Suppressor macrophage (primary cell): ENCODE measurements around the gene LITAFD.
"Not testable (repeated sequence)": the region's sequence is repeated elsewhere in the genome, so short reads cannot be mapped to it uniquely, and the experiment has no call there.

Source experiments
- DNase-seq, 4 experiments: peaks; one replicate each; pipeline ENCODE4 v3.0.0-alpha.2; 2020 to 2022
- total RNA-seq, 17 experiments: gene quantifications; one replicate each; lab custom pipeline; 2026; ENCODE audit warnings: mixed read lengths in 6 of 17, inconsistent platforms in 3 of 17; lab: John Stamatoyannopoulos, UW

Gene LITAFD
- total RNA-seq: 0 to 0.55 (median 0) reads per million in 17 experiments

- DNase-seq: no peak
Measured at GRCh38 chr16:8882041-8882617, at the start of gene LITAFD. Gene LITAFD (plus strand): TSS chr16:8882351. CDS start chr16:8884356, 2,005 bp downstream.

- DNase-seq: peak in 1 of 4 experiments; percentile 15
Measured at GRCh38 chr16:8832717-8833105, 49.4 kb upstream of the LITAFD start.

- not testable (repeated sequence) for DNase-seq
Measured at GRCh38 chr16:8836797-8837196, 45.4 kb upstream of the LITAFD start.

GRCh38 chr16:8837594-8837993, 44.6 kb upstream of the LITAFD start:
- not testable (repeated sequence) for DNase-seq

GRCh38 chr16:8842016-8842415, 40.1 kb upstream of the LITAFD start:
- not testable (repeated sequence) for DNase-seq

- not testable (repeated sequence) for DNase-seq
Measured at GRCh38 chr16:8843296-8843695, 38.9 kb upstream of the LITAFD start.

GRCh38 chr16:8845699-8846298, 36.4 kb upstream of the LITAFD start:
- no peak for DNase-seq

- DNase-seq: no peak
Measured at GRCh38 chr16:8846401-8846932, 35.7 kb upstream of the LITAFD start.

GRCh38 chr16:8847145-8847544, 35.0 kb upstream of the LITAFD start:
- DNase-seq: no peak

GRCh38 chr16:8847623-8848022, 34.5 kb upstream of the LITAFD start:
- no peak for DNase-seq

GRCh38 chr16:8848231-8848938, 33.8 kb upstream of the LITAFD start:
- no peak for DNase-seq

GRCh38 chr16:8848939-8849391, 33.2 kb upstream of the LITAFD start:
- DNase-seq: no peak

- peak in 1 of 4 experiments; percentile 15 for DNase-seq
Measured at GRCh38 chr16:8849411-8850011, 32.6 kb upstream of the LITAFD start.

- DNase-seq: peak; percentile 56 to 75 (median 72)
Measured at GRCh38 chr16:8850279-8850885, 31.8 kb upstream of the LITAFD start.

GRCh38 chr16:8851761-8852403, 30.3 kb upstream of the LITAFD start:
- no peak for DNase-seq

- no peak for DNase-seq
Measured at GRCh38 chr16:8852534-8852933, 29.6 kb upstream of the LITAFD start.

- no peak for DNase-seq
Measured at GRCh38 chr16:8853150-8853549, 29.0 kb upstream of the LITAFD start.

GRCh38 chr16:8853611-8854010, 28.5 kb upstream of the LITAFD start:
- DNase-seq: no peak

GRCh38 chr16:8854298-8854948, 27.7 kb upstream of the LITAFD start:
- no peak for DNase-seq

GRCh38 chr16:8855051-8855786, 26.9 kb upstream of the LITAFD start:
- DNase-seq: peak in 1 of 4 experiments; percentile 20

GRCh38 chr16:8855972-8856371, 26.2 kb upstream of the LITAFD start:
- DNase-seq: no peak
